GM21528 (cell line): Measurements from ENCODE around the gene CERS2.
A peak's percentile ranks its signal among the peaks of the same experiment; 100 is the strongest.

Source experiments
- ATAC-seq: cut with Tn5 transposase; IDR thresholded peaks from one replicate; pipeline ENCODE4 v1.9.1; 2021; ENCODE audit warnings: mild to moderate bottlenecking, moderate library complexity; ENCODE audit not compliant: unreplicated experiment, low FRiP score

The CERS2 gene, protein sequence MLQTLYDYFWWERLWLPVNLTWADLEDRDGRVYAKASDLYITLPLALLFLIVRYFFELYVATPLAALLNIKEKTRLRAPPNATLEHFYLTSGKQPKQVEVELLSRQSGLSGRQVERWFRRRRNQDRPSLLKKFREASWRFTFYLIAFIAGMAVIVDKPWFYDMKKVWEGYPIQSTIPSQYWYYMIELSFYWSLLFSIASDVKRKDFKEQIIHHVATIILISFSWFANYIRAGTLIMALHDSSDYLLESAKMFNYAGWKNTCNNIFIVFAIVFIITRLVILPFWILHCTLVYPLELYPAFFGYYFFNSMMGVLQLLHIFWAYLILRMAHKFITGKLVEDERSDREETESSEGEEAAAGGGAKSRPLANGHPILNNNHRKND

DNA sequence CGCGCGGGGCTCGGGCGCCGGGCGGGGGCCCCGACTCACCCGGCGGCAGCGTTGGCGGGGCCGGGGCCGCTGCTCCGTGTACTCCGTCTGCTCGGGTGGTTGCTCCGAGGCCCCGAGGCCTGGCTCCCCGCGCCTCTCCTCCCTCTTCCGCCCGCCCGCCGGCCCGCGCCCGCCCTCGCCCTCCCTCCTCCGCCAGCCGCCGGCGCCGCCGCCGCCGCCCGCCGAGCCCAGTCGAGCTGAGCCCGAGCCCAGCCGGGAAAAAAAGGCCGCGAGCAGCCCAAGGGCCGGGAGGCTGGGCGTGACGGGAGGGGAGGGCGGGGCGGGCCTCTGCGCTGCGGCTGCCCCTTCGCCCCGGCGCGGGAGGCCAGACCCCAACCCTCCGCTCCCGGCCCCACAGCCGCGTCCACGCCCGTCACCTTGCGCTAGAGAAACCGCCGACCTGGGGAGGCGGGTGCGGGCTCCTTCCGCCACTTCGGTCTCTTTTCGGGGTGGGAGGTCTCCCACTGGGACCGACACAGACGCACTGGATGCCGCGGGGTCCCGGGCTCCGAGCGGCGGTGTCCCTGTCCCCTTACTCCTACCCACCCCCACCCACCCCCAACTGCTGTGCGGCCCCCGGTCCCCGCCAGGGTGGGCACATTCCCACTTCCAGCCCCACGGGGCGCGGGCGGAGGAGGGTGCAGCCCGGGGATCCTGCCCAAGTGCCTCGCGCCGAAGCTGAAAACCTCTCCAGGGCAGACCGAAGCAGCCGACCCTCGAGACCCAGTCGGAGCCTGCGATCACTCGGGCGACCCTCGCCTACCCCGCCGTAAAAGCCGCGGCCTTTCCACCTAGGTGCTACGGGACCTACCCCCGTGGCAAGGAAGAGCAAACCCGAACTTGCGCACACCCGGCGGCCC, at the start of gene CERS2:
Gene CERS2 (minus strand): TSS at position 256 of the 899 bp plus-strand sequence. CDS start 5,745 bp downstream, outside the sequence.
- peak; percentile 50 for ATAC-seq

DNA sequence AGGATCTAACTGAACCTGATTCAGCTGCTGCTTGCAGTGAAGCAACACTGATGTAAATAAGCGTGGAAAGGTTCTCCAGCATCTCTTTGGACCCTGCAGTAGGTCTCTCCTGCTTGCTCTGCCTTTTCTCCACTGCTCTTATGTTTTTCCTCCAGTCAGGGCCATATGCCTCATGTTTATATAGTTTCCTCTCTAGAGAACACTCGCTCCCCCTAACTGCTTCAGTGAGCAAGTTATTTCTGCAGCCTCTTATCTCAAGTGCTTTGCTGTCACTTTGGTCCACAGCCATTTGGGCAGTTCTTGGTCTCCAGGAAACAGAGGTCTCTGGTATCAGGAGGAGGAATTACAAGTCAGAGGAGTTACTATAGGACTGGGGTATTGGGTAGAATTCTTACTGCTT, 38.9 kb upstream of the CERS2 start:
- ATAC-seq: no peak

DNA sequence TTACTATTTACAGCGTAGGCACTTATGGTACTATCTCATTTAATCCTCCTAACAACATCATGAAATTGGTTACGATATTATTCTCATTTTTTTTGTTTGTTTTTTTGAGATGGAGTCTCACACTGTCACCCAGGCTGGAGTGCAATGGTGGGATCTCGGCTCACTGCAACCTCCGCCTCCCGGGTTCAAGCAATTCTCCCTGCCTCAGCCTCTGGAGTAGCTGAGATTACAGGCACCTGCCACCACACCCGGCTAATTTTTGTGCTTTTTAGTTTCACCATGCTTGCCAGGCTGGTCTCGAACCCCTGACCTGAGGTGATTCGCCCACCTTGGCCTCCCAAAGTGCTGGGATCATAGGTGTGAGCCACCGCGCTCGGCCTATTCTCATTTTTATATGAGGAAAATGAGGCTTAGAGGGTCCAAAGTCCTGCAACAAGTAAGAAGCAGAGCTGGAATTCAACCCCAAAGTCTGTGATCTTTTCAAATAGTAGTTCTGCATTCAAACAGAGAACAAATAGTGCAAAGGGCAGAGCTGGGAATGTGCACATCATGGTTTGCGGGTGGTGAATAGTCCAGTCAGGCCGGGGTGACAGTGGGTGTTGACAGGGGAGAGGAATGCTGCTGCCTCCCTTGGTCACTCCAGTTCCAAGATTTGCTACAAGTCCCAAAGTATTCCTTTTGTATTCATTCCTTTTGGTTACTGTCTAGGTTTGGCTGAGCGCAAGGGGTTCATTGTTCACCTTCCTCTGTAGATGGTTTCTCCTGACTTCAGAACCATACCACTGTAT, 38.2 kb upstream of the CERS2 start:
- no peak for ATAC-seq

DNA sequence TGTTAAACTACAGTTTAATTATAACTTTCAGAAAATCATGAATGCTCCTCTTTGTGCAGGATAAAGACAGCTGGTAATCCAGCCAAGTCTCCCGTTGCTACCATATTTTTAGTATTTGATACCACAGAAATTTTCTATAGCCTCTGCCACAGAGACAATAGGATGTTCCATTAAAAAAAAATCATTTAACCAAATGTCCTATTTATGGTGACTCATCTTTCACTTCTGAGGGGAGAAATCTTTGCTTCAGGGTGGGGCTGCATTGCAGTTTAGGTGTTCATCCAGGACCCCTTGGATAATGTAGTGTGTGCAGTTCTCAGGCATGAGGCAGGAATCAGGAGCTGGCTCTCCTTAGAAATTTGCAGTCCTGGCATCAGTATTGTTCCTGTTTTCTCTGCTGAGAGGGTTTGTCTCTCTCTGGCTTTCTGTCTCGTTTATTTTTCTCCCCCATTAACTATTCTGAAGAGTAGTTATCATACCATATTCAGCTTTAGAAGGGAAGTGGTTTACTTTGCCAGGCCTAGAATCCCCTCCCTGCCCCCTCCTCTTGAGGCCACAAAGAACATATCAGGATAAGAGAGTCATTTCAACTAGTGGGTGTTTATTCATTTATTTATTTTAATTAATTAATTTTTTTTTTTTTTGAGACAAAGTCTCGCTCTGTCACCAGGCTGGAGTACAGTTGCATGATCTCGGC, 36.7 kb upstream of the CERS2 start:
- ATAC-seq: no peak

DNA sequence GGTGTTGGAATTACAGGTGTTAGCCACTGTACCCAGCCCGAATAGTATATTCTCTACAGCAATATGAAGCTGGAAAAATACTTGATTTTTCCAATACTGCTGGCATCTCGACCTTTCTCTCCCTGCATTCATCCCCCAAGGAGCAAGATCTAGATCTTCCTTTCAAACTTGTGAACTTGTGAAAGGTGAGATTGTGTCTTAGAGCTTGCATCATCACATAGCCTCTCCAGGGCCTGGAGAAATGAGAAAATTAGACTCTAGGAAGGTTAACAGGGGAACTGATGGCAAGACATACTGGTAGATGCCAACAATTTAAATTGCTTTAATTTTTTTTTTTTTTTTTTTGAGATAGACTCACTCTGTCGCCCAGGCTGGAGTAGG, 35.7 kb upstream of the CERS2 start:
- no peak for ATAC-seq

DNA sequence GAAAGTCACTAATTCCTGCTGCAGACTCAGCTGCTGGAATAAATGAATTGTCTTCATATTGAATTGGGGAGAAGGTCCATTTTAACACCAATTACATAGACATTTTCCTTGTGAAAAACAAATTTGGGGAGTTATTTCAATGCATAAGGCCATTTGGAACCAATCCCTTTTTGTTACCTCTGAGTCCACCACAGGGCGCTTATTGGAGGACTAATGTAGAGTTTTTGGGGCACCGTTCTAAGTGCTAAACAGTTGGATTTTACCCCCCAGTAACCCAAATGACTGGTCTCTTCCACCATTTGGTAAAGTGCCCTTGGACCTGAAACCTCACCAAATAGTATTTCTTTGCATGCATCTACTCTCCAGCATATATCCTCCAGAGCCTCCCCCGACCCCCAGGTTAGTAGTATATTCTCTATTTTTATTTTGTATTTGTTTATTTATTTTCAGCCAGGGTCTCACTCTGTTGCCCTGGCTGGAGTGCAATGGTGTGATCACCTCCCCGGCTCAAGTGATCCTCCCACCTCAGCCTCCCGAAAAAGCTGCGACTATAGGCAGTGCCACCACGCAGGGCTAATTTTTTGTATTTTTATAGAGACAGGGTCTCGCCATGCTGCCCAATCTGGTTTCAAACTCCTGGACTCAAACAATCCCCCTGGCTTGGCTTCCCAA, 35.2 kb upstream of the CERS2 start:
- ATAC-seq: no peak

DNA sequence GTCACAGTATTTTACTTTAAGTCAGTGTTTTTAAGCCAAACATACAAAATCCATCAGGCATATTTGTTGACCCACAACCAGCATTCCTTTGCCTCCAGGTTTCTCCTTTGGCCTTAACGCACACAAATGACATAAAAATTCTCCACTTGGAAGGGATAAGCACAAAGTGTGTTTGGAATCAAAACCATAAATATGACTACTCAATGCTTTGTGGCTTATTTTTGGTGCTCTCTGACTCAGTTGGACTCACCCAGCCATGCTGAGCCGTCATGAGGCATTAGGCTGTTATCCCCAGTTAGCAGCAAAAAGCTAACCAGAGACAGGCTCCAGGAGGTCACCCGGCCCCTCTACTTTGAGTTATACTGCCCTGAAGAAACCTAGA, 34.6 kb upstream of the CERS2 start:
- ATAC-seq: no peak

DNA sequence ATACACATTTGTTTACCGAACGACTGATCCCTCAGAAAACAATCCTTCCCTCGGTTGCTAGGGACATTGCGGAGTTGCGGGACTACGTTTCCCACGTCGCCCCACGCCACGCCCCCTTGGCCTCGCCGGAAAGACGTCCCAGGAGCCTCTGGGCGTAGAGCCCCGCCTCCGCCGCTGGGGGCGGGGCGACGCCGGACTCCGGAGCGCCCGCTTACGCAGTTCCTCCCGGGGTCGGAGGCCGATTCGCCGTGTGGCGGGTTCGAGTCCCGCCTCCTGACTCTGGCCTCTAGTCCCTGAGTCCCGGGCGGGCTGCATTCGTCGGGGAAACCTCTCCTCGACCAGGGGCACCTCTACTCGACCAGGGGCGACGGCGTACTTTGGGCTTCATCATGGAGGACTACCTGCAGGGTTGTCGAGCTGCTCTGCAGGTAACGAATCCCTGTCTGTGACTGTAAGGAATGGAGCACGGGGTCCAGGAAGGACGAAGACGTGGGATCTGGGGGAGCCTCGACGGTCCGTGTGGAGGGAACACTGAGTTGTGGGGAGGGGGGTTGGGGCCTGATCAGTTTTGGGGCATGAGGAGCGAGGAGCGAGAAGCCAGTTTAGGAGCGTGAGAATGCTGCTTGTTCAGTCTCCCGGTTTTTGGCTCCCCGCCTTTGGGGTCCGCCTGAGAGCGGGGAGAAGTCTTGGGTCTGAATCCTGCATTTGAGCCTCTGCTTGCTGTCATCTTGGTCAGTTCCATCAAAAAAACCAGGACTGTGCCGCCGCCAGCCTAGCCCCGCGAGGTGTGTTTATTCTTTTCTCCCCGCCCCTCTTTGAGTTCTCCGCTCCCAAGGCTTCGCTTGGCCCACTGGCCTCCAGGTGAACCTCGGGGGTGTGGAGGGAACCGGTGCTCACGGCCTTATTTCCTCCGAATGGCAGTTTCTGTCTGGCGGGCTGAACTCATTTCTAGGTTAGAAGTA, 33.9 kb upstream of the CERS2 start, which contains the start of gene PRUNE1:
Gene PRUNE1 (plus strand): TSS at position 206 of the 962 bp plus-strand sequence. CDS start 184 bp downstream, at position 390.
- ATAC-seq: peak; percentile 57

DNA sequence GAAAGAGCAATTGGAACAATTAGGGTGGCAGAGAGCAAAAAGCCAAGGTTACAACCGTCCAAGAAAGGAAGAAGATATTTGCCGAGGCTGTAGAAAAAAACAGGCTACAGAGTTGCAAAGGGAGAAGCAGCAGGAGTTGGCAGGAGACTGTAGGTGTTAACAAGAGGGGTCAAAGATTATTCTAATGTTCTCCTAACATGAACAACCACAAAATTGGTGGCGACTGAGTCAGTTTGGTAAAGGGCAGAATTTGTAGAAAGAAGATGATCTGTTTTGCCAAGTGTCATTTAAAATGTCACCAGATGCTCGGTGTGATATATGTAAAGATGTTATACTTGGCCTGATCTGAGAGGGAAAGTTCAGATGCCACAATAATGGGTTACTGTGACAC, 33.2 kb upstream of the CERS2 start:
- ATAC-seq: no peak

DNA sequence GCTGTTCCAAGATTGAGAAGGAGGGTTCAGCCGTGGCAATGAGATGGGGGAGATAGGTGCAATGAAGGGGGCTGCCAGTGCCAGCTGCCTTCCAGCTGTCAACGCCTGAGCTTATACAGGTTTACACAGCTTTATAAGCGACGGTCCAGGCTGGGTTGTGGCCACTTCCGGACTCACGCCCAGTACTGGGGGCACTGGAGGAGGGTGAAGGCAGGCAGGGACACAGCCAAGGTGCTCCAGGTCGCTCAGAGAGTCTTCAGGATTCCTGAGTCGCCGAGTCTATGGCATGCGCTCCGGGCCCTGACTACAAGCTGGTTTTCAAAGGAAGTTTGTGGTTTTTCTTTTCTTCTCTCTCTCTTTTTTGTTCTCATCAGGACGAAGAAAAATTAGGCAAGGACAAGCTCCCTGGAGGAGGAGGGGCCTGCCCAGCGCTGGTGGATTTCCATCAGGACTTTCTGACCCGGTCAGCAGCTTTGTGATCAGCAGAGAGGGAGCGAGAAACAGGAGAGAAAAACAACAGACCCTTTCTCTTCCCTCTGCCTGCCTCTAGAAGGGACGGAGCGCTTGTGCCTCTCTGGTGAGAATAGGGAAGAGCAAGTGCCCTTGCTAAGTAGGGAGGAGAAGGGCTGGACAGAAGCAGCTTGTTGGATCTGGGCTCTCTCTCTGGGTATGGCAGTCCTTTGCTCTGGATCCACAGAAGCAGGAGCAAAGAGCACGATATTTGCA, 31.9 kb upstream of the CERS2 start, which contains the start of gene MINDY1:
Gene MINDY1 (minus strand): TSS at position 576 of the 726 bp plus-strand sequence. CDS start 4,285 bp downstream, outside the sequence.
- ATAC-seq: no peak

DNA sequence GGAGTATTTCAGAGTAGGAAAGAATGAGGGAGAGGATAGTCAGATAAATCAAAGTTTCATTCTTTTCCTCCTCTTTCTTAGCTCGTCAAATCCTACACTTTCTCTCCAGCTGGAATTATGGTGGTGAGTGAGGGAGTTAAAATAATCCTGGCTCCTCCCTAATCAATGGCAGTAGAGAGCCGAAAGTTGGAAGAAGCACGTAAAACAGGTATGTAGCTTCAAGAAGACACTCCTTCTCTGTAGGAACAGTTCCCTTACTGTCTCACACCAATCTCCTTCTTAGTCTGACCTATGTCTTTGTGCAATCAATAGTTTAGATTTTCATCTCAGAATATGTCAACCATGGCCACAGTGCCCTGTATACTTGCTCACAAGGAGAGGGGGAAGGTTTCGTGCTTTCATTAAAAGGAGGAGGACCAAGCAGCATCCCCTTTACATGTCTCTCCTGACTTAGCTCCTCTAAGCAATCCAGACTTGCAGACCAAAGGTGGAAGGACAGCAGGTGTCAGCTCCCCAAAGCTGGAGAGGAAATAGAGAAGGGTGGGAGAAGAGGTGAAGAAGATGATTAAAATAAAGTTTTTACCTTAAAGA, 31.2 kb upstream of the CERS2 start:
- no peak for ATAC-seq

DNA sequence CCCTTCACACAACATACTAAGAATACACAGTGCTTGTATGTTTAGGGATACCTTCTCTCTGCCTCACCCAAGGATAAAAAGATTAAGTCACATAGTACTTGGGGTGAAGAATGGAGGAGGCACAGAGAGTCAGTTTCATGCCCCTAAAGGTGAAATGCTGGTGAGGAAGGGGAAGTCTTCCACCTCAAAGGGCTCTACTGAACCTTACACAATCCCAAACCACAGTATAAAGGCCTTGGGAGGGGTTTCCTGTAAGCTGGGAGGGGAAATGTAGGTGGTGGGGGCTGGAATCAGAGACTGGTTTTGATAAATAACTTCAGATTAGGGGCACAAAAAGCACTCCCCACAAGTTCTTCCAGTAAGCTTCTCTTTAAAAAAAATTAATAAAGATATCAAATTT, 28.5 kb upstream of the CERS2 start:
- ATAC-seq: no peak

DNA sequence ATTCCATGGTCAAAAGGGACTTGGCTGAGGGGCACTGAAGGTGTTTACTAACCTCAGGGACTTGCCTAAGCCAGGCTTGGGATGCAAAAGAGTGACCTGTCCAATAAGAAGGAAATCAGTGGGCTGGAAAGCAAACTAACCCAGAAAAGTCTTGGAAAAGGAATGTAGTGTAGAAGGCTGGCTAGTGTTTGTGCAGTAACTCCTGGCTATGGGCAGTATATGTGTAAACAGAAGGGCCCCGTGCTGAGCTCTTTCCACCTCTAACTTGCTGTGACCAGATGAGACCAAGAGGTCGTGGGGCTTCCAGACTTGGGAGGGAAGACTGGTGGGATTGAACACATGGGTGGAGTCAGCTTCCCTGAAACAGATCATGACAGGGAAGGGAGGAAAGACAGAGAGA, 28.0 kb upstream of the CERS2 start:
- no peak for ATAC-seq

DNA sequence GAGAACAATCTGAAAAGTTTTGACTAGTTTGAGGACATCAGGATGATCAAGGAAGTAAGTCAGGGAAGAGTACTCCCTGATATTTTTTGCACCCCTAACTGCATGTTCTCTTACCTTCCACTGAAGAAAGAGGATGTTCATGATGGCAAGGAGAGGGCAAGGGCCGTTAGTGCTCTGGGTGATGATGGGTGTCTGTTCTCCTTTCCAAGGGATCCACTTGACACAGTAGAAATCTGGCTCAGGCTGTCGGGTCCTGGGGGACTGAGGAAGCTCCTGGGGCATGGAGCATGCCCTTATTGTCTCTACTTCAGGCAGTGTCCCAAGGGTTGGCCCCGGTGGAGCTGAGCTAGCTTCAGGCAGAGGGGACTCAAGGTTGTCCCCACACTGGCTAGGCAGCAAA, 27.4 kb upstream of the CERS2 start:
- no peak for ATAC-seq

DNA sequence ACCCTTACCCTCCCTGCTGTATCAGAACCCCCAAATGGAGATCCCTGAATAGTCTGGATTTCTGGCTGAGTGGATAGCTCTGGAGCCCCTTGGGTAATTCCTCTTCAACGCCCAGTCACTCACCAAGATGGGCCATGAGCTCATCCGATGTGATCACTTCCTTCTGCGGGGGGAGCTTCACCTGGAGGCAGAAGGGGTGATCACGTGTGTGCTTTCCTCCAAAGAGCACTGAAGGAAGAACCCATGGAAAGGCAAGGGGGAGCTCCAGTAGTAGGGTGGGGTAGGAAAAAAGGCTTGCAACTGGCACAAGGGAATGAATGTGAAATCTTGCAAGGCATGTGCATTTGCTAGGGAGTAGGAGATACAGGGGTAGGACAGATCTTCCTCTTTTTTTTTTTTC, 27.0 kb upstream of the CERS2 start:
- ATAC-seq: no peak

DNA sequence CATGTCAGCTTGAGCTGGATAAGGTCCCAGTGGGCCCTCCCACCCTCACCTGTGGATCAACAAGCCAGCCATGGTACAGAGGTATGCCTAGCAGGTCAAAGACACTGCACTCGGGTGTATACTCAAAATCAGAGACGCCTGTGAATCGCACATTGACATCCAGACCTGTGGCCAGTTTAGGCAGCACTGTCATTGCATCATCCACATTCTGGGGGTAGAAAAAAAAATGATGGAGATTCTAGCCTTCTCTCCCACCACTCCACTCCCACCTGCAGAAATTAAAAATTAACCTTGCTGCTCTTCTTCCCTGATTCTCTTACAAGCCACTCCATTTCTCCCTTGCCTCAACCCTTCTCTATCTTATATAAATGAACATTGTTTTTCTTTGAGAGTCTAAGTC, 25.8 kb upstream of the CERS2 start:
- no peak for ATAC-seq

DNA sequence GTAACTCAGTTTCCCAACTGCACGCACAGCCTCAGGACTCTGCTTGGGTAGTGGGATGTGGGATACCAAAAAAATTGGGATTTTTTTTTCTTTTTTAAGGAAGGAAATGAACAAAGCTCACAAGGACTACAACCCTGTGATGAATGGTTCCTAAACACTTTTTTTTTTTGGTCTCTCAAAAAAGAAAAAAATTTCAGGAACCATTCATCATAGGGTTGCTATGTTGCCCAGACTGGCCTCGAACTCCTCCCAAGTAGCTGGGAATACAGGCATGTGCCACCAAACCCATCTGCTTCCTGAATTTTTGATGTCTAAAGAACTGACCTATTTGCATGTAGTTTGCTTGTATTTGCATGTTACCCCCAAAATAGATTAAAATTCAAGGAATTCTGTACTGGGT, 25.3 kb upstream of the CERS2 start:
- ATAC-seq: no peak
